Activated CD8-positive, alpha-beta memory T cell treated with anti-CD3 and anti-CD28 coated beads for 24 hours (primary cell): Measurements from ENCODE around the gene PLA2G2D.

Experiments
- DNase-seq: peaks from one replicate; pipeline ENCODE4 v3.0.0-alpha.2; 2020

PLA2G2D gene, protein sequence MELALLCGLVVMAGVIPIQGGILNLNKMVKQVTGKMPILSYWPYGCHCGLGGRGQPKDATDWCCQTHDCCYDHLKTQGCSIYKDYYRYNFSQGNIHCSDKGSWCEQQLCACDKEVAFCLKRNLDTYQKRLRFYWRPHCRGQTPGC

DNA sequence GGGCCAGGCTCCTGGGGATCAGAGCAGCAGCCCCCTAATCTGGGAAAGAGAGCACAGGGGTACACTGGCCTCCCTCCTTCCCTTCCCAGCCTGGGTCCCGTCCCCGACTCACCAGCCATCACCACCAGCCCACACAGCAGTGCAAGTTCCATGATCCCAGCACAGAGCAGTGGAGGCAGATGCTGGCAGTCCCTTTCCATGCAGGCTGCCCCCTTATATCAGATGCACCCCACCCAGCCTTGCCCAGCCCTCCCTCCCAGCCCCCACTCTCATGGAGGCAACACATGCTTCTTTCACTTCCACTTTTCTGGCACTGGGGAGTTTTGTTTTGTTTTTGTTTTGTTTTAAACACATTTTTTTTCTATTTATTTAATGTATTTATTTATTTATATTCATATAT, at the start of gene PLA2G2D:
PLA2G2D (minus strand) TSS at position 190 of the 400 bp plus-strand sequence; CDS start at position 152, 38 bp downstream.
- DNase-seq = no peak

DNA sequence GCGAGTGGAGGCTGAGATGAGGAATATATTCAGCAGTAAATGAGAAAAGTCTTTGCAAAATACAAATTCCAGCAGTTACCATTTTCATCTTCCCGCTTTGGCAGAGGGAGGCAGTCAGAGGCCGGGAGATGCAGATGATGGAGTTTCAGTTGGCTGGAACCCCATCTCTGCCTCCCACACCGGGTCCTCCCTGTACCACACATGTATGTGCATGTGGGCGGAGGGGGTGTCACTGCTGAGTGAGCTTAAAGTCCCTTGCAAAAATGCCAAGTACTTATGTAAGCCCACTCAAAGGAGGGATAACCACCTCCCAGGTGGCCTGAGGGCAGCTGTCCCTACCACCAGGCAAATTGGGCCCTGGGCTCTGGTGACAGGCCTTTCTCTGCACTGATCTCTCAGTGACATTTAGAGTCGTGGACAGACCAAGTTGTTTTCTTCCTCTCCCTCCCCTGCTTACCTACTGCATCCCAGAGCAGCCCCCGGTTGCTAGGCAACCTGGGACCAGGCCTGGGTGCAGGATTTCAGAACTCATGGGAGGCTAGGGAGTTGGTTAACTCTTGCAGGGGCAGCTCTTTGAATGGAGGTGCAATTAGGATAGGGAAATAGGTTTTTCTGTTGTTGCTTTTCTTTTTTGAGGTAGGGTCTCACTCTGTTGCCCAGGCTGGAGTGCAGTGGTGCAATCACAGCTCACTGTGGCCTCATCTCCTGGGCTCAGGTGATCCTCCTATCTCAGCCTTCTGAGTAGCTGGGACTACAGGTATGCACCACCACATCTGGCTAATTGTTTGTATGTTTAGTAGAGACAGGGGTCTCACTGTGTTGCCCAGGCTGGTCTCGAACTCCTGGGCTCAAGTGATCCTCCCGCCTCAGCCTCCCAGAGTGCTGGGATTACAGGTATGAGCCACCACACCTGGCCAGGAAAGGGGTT, 49.5 kb upstream of the PLA2G2D start:
- no peak for DNase-seq

DNA sequence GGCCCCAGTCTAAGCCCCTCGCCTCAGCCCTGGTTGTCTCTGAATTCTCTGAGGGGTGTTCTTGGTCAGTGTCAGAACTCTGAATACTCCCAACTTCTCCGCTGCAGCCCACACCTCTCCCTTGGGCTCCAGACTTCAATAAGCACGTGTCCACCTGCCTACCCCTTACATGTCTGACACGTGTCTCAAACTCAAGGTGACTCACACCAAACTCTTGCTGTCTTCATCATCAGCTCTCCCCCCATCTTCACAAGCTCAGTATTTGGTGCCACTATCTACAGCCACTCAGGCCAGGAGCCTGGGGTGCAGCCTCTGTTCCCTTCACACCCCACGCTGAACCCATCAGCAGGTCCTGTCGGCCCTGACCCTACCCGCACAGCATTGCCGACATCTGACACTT, 47.8 kb upstream of the PLA2G2D start:
- DNase-seq = no peak

DNA sequence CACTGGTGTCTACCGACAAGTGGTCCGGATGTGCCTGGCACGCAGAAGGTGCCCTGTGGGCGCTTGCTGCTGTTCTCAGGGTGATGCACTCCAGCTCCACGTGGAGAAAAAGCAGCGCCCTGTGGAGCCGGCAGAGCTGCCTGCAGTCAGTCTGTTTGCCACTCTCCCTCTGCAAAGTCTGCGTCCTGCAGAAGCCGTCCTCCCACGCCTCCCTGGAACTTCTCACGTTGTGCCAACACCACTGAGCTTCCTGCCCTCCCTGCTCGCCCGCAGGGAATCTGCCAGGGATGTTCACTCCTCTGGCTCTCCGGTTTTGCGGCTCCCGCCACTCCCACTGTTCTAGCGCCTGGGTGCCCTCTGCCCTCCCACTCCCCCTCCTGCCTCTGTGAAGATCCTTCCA, 46.7 kb upstream of the PLA2G2D start:
- DNase-seq = no peak

DNA sequence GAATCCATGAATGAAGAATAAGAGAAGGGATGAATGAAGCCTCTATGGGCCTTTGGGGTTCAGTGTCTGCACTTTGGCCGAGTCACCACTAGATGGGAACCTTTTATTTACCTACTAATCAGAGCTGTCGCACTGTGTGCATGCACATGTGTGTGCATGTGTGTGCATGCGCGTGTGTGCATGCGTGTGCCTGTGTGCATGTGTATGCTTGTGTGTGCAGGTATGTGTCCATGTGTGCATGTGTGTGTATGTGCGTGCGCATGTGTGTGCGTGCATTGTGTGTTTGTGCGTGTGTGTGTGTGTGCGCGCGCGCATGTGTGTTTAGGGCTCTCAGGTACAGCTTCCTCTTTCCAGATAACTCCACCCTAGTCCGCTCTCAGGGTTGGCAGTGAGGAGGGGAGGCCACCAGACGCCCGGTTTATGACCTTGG, 46.2 kb upstream of the PLA2G2D start:
- DNase-seq = no peak

DNA sequence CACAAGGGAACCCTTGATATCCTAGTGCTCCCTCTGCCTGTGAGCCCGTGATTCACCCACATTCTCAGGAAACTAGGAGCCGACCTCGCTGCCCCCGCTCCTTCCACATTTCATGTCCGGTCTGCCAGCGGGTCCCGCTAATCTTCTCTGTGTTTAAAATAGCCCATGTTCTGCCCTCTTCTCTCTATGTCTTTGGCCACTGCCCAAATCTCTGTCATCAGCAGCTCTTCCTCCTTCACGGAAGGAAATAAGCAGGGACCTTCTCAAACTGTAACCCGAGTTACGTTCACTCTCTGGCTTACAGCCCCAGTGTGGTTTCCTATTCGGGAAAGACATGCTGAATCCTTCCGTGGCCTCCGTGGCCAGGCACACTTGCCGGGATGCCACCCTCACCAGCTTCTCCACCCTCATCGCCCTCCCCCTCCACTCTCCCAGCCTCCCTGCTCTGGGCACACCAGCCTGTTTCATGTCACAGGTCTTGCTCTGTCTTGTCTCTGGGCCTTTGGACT, 45.4 kb upstream of the PLA2G2D start:
- no peak for DNase-seq

DNA sequence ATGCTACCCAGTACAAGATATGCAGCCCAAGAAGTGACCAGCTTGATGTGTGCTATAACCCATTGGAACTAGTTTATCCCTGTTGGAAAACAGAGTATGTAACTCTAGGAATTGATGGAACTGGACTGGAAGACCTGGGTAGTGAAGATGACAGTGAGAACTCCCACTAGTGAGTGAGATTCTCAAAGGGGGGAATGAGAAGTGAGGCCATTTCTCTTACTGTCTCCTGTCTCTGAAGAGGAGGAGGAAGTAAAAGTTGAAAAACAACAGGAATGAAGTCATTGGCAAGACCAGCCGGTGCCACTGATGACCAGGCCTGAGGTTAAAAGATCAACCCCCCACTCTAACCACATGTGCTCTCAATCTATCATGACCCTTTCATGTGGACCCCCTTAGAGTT, 40.7 kb upstream of the PLA2G2D start:
- no peak for DNase-seq

DNA sequence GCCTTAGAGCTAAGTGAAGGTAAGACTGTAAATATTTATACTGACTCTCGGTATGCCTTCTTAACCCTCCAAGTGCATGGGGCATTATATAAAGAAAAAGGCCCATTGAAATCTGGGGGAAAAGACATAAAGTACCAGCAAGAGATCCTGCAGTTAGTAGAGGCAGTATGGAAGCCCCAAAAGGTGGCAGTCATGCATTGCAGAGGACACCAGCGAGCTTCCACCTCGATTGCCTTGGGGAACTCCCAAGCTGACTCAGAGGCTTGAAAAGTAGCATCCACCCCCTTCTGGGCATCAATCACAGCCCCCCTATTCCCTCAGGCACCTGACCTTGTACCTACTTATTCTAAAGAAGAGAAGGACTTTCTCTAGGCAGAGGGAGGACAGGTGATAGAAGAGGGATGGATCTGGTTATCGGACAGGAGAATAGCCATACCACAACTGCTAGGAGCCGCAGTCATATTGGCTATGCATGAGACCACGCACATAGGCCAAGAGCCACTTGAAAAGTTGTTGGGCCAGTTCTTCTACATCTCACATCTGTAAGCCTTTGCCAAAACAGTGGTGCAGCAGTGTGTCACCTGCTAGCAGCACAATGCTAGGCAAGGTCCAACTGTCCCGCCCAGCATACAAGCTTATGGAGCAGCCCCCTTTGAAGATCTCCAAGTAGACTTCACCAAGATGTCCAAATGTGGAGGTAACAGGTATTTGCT, 39.2 kb upstream of the PLA2G2D start:
- no peak for DNase-seq

DNA sequence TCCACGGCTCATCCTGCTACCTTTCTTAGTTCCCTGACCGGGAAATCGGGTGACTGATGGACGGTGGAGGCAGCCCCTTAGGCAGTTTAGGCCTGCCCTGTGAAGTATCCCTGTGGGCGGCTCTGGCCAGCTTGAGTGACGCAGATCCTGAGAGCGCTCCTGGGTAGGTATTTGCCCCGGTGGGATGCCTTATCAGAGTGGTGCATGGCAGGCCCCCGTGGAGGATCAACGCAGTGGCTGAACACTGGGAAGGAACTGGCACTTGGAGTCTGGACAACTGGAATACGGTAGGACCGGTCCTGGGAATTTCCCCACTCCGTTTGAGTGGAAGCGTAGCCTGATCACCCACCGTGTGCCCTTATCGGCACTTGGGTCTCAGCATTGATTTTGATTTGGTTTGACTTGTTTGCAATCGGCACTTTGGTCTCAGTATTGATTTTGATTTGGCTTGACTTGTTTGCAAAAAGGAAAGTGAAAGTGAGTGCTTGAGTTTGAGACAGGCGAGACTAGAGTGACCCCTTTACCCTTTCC, 35.0 kb upstream of the PLA2G2D start:
- DNase-seq = no peak

DNA sequence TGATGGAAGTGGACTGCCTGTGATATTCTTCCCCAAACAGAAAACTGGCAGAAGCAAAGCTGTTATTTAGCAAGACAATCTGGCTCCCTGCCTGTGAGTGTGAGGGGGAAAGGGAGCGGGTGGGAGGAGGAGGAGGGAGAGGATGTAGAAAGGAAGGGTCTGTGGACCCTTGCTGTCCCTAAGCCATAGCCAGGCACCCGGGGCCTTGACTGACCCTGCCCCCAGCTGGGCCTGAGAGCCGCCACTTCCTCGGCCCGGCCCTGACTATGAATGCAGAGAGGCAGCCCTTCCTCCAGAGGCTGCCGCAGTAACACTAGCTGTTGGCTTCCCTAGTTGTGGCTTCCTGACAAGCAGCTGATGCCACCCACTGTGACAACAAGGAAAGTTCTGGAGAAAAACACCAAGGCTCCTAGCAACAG, 33.7 kb upstream of the PLA2G2D start:
- DNase-seq = no peak

DNA sequence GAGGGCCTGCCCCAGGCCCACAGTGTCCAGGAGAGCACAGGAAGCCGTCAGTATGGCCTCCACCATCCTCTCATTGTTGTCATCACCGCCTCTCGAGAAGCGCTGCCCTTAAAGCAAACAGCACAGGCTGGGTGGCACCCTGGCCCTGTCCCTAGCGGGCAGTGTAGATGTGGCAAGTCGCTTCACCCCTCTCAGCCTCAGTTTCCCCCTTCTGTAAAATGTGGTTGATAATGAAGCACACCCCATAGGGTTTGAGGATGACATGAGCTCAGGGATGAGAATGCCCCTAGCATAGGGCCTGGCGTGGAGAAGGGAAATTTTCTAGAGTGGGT, 33.2 kb upstream of the PLA2G2D start:
- DNase-seq = no peak

DNA sequence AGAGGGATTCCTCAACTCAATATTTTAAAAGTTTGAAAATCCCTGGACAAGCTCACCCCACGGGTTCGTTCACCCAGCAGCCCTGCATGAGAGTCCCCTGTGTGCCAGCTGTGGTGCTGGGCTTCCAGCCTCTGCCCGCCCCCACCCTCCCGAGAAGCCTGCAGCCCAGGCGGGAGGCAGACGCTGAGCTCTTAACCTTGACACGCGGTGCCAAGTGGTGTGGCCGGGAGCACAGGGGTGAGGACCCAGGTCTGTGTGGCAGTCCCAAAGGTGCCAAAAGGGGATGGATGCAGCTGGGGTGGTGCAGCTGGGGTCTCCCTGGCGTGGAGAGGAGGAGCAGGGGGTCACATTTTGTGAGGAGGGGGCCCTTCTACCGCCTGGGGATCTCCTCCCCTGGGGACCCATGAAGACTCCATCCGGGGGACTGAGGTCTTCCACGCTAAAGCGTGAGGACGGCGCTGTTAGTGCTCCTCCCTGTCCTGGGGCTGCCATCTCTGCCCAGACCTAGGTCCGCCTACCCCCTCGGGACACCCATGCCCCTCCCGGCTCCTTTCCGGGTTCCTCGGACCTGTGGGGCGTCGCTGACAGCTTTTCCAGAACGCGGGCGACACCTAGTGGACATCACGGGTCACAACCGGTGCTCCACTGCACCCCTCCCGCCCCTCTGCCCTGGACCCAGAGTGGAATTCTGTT, 32.7 kb upstream of the PLA2G2D start:
- DNase-seq = peak; percentile 93

DNA sequence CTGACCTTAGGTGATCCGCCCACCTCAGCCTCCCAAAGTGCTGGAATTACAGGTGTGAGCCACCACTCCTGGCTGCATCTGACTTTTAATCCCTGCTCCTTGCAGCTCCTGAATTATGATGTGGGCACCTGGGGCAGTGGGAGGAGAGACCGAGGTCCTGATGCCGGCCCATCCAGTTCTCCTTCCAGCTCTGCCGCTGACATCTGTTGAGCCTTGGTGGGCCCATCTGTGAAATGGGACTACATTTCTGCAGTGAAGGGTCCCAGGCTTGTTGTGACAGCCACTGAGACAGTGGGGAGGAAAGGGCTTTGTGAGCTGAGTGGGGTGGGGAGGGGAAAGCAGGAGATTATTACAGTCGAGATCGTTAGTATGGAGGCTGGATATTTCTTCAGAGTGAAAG, 31.6 kb upstream of the PLA2G2D start:
- no peak for DNase-seq

DNA sequence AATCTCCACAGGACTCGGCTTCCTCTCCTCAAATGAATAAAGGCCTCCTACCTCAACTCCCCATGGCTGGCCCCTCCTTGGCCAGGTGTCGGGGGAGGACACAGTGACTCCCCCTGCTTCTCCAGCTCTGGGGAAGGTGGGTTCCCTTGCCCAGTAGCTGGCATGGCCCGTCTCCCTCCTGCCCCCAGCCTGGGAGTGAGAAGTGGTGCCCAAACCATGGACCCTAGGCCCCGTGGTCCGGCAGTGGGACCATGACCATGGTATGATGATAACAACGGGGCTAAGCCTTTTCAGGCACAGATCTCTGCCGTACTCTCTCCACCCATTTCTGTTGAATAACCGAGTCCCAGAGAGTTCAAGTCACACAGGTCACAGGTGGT, 31.0 kb upstream of the PLA2G2D start:
- DNase-seq = no peak

DNA sequence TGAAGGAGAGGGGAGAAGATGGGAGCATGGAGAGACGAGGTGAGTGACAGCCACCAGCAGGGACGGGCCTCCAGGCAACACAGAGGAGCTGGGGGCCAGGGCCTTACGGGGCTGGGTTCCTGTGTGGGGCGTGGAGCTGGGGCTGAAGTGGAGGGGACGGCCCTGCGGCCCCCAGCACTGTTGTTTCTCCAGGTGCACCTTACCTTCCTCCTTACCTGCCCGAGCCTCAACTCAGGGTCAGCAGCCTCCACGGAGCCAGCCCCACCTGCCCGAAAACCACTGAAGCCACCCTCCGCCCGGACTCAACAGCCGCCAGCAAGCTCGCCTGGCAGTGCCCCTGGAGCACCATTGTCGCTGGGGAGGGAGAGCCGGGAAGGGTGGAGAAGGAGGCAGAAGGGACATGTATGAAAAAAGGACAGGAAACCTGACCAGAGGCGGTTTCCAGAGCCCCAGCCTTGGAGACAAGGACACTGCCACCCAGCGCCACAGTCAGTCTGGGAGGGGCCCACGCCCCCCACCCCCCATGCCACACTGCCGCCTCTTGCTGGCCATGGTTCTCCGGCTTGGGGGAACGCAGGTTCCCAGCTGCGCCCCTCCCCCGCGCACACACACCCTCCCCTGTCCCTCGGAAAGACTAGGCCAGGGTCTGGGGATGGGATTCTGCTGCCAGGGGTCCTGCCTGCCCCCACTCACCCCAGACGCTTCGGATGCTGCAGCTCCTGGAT, 30.4 kb upstream of the PLA2G2D start:
- DNase-seq = no peak

DNA sequence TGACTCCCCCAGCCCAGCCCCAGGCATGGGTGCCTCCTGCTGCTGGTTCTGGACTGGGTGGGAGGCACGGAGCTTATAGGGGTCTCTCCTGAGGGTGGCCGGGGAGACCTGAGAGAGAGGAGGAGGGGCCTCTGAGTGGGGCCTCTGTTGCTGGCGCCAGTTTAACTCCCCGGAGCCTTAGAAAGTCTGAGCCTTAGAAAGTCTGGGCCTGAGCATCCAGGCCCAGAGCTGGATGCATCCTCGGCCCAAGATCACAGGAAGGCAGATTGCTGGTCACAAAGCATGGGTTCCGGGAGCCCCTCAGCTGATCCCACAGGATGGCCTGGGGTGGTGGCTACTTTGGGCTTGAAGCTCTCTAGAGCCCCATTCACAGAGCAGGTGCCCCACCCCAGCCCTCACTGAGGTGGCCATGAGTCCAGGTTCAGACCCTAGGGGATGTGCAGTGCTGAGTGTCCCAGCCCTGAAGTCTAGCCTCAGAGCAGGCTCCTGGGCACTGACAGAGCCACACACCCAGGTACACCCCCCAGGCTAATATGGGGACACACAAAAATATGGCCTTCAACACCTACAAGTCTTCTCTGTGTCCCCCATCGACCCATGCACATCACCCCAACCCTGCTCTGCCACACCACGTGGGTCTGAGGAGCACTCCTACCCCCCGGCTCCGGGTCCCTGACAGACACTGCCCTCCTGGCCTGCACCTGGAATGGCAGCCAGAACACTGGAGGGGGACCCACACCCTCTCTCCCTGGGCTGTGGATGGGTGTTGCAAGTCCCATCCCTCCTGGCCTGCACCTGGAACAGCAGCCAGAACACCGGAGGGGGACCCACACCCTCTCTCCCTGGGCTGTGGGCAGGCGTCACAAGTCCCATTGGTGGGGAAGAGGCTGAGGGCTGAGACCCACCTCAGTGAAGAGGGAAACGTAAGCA, 29.5 kb upstream of the PLA2G2D start:
- no peak for DNase-seq

DNA sequence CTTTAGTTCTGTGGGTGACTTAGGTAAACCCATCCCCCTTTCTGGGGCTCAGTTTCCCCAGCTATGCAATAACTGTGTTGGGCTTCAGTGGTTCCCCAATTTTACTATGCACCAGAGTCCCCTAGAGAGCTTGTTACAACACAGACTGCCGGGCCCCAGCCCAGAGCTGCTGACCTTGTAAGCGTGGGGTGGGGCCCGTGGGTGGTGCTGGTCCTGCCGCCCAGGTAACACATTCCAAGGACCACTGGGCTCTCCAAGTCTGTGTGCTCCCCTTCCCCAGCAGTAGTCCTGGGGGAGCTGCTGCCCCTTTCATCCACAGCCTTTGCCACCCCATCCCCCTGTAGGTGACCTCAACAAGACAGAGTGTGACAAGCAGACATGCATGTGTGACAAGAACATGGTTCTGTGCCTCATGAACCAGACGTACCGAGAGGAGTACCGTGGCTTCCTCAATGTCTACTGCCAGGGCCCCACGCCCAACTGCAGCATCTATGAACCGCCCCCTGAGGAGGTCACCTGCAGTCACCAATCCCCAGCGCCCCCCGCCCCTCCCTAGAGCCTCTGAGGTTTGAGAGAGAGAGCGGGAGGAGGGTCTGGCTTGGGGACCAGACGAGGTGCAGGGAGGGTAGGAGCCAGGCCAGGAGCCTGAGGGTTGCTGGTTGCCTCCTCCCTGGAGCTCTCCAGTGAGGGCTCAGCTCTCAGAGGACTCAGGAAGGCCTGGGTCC, 28.7 kb upstream of the PLA2G2D start:
- no peak for DNase-seq

DNA sequence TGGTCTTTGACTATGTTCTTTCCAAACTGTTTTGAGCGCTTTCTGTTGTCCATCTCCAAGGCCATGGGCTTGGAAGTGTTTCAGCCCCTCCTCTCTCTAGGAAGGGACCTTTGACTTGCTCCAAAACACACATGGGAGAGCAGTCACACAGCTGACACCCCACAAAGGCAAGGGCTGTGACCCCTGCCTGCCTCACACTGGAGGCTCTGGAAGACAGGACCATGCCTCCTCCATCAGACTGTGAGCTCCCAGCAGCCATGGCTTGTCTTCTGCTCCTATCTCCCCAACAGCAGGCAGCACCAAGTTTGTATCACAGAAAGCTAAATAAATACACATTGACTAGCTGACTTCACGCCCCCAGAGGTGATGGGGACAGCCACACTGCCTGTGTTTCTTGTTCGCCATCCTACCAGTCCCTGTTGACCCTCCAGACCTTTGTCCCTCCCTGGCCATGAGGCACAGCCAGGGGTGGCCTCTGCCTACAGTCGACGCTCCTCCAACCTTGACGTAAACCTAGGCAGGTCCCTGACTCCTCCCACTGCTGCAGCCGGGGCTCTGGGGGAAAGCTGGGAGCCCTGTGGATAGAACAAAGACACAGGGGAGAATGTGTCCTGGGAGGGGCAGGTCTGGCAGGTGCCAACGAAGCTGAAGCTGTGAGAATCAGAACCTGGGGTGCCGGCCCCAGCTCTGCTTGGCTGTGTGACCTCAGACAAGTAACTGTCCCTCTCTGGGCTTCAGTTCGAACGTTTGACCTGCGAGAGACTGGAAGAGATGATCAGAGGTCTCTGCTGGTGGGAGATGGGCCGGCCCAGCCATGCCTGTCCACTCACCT, 24.6 kb upstream of the PLA2G2D start:
- no peak for DNase-seq

DNA sequence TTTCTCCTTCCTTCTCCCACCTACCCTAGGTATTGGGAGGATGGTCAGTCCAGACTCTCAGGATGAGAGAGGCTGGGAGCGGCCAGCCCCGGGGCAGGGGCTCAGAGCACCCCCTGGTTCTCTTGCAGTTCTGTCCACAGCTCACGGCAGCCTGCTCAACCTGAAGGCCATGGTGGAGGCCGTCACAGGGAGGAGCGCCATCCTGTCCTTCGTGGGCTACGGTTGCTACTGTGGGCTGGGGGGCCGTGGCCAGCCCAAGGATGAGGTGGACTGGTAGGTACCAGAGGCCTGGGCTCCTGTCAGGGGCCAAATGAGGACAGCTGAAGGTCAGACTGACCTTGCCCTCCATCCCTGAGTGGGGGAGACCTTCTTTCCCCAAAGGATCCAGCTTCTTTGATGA, 24.0 kb upstream of the PLA2G2D start:
- DNase-seq = no peak
